Stomach smooth muscle (tissue), 2 donors: ENCODE results near the gene ECM1.

ENCODE experiments used
- H3K27ac ChIP-seq: one replicate; pipeline ENCODE4 v1.7.0; 2013; ENCODE audit warnings: mild to moderate bottlenecking, low read length, inconsistent platforms
- H3K27me3 ChIP-seq, 2 donors: one replicate each; pipeline ENCODE4 v1.7.0; 2013; ENCODE audit warnings: low read length in 2 of 2; ENCODE audit not compliant: insufficient read depth in 2 of 2, control insufficient read depth in 1 of 2
- H3K36me3 ChIP-seq, 2 donors: one replicate each; pipeline ENCODE4 v1.7.0; 2013; ENCODE audit warnings: low read length in 2 of 2; ENCODE audit not compliant: control insufficient read depth in 2 of 2, insufficient read depth in 2 of 2
- H3K4me1 ChIP-seq: one replicate; pipeline ENCODE4 v1.7.0; 2013; ENCODE audit warnings: low read length; ENCODE audit not compliant: control insufficient read depth, insufficient read depth
- H3K4me3 ChIP-seq, 2 donors: one replicate each; pipeline ENCODE4 v1.7.0; 2013; ENCODE audit warnings: low read length in 2 of 2
- H3K9ac ChIP-seq, 2 donors: one replicate each; pipeline ENCODE4 v1.7.0; 2013; ENCODE audit warnings: low read length in 2 of 2, mild to moderate bottlenecking in 1 of 2
- H3K9me3 ChIP-seq, 2 donors: one replicate each; pipeline ENCODE4 v1.7.0; 2013; ENCODE audit warnings: low read length in 2 of 2; ENCODE audit not compliant: control insufficient read depth in 2 of 2
- donor health status: healthy.
- donor health status: Pancreatic carcinoma.

The ECM1 gene

DNA sequence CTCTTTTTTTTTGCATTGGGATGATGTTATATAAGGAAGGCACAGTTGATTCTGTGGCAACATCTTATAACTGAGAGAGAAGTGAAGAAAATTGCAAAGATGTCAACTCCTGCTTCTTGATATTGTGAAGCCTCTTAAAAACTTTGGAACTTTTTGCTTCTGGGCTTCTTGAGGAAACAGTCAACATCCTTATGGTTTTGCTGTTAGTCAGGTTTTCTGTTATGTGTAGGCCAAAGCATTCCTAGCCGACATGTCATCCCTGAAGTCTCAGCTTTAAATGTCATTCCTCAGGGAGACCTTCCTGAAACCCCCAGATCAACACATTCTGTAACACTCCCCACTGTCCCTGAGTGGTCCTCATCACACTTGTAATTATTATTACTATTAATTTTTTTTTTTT is 20.3 kb downstream of the ECM1 start:
- Histone ChIP-seq H3K36me3 (no peaks in the 10 kb centered on the region), H3K4me1 (peaks cover 20% of the 10 kb centered on the region), H3K27ac (no peak overlapping the region), H3K9me3 (no peaks in the 10 kb centered on the region), H3K27me3 (no peaks in the 10 kb centered on the region), H3K4me3 (no peak overlapping the region), H3K9ac (no peak overlapping the region)

DNA sequence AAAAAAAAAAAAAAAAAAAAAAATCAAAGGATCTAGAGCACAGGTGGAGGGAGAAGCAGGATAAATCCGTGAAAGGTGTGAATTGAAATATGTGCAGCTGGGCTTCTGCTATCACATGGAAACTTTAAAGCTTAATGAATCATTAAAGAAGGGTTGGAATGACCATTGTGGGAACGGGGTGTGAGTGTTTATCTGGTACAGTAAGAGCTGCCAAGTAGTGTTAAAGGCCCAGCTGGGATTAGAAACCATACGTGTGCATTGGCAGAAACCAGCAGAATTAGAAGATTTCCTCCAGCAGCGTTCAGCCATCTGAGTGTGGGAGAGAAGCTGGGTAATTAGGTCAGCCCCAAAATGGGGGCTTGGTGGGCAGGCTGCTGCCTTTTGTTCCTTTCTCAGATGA is 21.1 kb downstream of the ECM1 start:
- H3K27ac ChIP-seq: no peak overlapping the region

DNA sequence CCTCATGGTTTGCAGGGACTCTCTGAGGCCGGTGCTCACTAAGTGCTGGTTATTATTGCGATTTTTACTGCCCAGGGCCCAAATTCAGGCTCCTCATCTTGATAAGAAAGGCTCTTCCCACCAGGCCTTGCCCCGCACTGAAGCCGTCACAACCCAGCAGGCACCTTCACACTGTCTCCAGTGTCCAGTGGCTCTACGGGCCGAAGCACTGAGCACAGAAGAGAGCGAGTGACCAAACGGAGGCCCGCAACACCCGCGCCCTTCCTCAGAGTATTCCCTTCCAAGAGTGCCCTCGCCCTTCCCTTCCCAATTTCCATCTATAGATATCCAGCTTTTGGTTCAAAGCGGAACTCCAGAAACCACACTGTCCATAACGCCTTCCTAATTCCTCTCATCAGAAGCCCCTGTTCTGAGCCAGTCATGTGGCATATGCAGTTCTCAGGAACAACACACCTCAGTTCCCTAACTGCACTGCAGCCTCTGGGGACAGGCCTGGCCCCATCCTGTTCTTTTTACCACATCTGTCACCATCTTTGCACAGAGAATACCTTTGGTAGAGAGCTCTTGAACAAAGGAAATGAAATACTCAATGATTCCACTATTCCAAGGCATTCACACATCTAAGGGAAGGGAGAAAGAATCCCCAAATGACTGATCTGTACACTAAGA is 22.7 kb downstream of the ECM1 start:
- Histone ChIP-seq H3K9me3 (no peaks in the 10 kb centered on the region), H3K4me1 (peaks cover 27% of the 10 kb centered on the region), H3K27me3 (no peaks in the 10 kb centered on the region), H3K9ac (no peak overlapping the region), H3K4me3 (no peak overlapping the region), H3K27ac (no peak overlapping the region), H3K36me3 (no peaks in the 10 kb centered on the region)

More for the DNA sequence above, 21.1 kb downstream of the ECM1 start:
- Histone ChIP-seq H3K27me3 (no peaks in the 10 kb centered on the region), H3K4me1 (peaks cover 24% of the 10 kb centered on the region), H3K36me3 (no peaks in the 10 kb centered on the region), H3K9ac (peak overlapping the region in 1 of 2 donors; percentile 15), H3K4me3 (no peak overlapping the region), H3K9me3 (no peaks in the 10 kb centered on the region)

DNA sequence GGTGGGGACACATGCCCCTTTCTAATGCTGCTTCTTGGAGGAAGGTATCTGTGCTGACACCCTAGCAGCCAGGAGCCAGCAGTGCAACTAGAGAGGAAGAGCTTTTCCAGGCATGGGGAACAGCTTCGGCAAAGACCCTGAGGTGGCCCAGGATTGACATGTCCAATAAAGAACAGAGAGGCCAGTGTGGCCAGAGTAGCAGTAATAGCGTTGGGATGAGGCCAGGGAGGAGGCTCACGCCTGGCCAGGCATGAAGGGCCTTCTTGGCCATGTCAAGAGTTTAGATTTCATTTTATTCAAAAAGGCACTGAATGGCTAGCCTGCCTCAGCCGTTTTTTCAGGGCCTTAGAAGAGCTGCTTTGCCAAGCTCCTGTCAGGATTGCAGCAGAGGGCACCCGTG is 25.0 kb downstream of the ECM1 start:
- Histone ChIP-seq H3K27me3 (no peaks in the 10 kb centered on the region), H3K36me3 (no peaks in the 10 kb centered on the region), H3K27ac (peak overlapping the region; percentile 88), H3K4me3 (peak overlapping the region in 1 of 2 donors; percentile 40), H3K4me1 (peaks cover 42% of the 10 kb centered on the region), H3K9me3 (no peaks in the 10 kb centered on the region), H3K9ac (peak overlapping the region; percentile 3 to 72)

DNA sequence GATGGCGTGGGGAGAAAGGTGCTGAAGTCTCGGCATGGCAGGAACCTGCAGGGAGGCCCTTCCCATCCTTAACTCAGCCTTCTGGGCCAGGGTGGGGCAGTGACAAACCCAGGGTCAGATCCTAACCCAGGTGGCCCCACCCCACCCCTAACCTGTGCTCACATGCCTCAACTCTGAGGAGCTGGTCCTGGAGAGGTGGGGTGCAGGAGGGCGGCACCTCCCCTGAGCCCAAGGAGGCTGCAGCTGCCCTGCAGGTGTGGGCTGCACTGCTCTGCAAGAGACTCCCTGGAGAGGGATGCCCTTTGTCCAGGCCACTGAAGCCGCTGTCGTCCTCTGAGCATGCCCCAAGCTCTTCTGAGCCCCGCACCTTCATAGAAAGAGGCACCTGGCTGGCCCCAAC is 26.1 kb downstream of the ECM1 start:
- Histone ChIP-seq H3K4me3 (no peak overlapping the region), H3K4me1 (peaks cover 45% of the 10 kb centered on the region), H3K9ac (peak overlapping the region in 1 of 2 donors; percentile 13), H3K36me3 (no peaks in the 10 kb centered on the region), H3K9me3 (no peaks in the 10 kb centered on the region), H3K27ac (peak overlapping the region; percentile 88), H3K27me3 (no peaks in the 10 kb centered on the region)

DNA sequence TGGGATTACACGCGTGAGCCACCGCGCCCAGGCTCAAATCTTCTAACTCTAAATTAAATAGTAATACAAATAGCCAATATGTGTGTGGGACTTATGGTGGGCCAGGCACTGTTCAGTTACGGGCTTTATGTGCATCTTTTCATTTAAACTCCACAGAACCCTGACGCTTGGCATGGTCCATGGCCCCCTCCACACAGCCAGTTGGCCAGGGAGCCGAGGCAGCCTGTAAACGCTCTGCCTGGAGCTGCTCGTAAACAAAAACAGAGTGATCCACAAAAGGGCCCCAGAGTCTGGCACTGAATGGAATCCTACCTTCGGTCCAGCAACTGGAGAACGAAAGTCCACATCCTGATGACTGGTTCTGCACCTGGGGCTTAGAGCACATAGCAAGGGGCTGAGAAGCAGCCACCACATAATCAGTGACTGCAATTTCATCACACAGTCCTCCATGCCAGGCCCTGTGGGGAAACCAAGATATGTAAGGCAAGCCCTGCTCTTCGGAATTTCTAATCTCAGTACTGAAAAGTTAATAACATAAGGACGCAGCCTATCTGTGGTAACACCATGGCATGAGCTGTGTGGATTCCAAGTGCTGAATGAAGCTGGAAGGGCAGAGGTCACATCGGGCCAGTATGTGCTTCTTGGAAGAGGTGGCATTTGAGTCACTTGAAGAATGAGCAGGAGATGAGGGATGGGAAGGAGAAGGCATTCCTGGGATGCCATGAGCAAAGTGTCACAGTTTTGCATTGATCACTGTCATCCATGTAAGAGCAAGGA is 27.8 kb downstream of the ECM1 start:
- Histone ChIP-seq H3K9me3 (no peaks in the 10 kb centered on the region), H3K4me3 (no peak overlapping the region), H3K36me3 (no peaks in the 10 kb centered on the region), H3K4me1 (peaks cover 41% of the 10 kb centered on the region), H3K9ac (no peak overlapping the region), H3K27me3 (no peaks in the 10 kb centered on the region), H3K27ac (peak overlapping the region; percentile 24)

DNA sequence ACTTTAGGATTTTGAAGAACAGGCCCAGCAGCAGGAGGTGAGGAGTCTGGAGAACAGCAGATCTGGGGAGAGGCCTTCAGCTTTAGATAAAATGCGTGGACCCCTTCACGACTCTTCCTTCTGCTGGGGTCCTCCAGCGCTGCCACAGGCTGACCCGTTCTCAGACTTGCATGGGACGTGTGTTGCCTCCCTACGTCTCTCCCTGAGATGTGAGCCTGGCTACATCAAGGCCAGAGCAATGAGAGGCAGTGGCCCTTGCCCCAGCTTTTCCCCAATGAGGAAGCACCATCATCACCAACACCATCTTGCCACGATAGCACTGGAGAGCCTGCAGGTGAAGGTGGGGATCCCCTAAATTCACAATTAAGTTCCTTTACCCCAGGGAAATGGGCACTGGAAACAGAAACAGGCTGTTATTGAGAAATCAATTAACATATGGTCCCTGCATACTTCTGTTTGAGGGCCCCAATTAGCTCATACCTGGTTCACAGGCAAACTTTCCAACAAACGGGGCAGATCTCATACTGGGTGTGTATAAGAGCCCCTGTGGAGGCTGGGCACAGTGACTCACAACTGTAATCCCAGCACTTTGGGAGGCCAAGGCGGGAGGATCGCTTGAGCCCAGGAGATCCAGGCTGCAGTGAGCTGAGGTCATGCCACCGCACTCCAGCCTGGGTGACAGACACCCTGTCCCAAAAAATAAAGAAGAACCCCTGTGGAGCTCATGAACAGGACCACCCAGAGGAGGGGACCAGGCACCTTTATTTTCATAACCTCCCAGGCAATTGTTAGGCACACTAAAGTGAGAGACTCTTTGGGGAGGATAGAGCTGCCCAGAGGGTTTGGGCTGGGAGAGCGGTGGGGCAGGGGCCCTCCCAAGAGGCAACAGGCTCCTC is 29.2 kb downstream of the ECM1 start:
- H3K27ac ChIP-seq: peak overlapping the region; percentile 53
- H3K9ac ChIP-seq: no peak overlapping the region
- no peaks in the 10 kb centered on the region for H3K36me3 ChIP-seq
- H3K9me3 ChIP-seq: no peaks in the 10 kb centered on the region
- H3K4me3 ChIP-seq: peak overlapping the region in 1 of 2 donors; percentile 3
- H3K4me1 ChIP-seq: peaks cover 40% of the 10 kb centered on the region
- no peaks in the 10 kb centered on the region for H3K27me3 ChIP-seq

DNA sequence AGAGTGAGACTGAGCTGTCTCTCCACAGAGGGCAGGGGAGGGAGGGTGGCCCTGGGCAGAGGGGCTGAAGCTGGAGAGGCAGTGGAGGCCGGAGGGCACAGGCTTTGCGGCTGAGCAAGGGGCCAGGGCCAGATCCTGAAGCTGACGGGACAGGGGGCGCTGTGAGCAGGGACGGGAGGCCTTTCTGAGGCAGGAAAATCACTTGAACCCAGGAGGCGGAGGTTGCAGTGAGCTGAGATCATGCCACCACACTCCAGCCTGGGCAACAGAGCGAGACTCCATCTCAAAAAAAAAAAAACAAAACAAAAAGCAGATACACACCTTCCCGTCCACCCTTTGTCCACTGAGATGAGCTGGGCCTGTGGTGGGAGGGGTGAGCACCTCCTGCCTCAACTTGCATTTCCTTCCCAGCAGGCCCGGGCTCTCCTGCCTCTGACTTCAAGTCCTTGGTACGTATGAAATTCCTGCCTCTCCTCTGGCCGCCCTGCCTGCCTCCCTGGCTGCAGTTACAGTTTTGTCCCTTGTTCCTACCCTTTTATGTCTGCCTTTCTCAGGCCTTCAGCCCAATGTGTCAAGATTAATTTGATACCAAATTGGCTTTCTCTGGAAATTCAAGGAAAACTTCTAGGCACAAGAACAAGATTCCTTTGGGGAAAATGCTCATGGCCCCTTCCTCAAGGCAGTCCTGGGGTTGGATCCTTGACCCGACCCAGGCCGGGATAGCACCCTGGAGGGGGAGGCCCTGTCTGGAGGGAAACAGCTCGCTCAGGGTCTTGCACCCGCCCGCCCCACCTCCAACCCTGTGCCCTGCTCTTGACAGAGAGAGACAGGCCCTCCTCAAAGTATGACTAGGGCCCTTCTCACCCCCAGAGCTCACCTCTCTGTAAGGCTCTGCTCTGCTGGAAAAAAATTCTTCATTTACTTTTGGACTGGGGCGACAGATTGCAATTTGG is 30.1 kb downstream of the ECM1 start:
- Histone ChIP-seq H3K36me3 (no peaks in the 10 kb centered on the region), H3K4me1 (peaks cover 30% of the 10 kb centered on the region), H3K4me3 (peak overlapping the region in 1 of 2 donors; percentile 8), H3K9me3 (no peaks in the 10 kb centered on the region), H3K9ac (peak overlapping the region; percentile 21 to 28), H3K27ac (peak overlapping the region; percentile 53), H3K27me3 (no peaks in the 10 kb centered on the region)

DNA sequence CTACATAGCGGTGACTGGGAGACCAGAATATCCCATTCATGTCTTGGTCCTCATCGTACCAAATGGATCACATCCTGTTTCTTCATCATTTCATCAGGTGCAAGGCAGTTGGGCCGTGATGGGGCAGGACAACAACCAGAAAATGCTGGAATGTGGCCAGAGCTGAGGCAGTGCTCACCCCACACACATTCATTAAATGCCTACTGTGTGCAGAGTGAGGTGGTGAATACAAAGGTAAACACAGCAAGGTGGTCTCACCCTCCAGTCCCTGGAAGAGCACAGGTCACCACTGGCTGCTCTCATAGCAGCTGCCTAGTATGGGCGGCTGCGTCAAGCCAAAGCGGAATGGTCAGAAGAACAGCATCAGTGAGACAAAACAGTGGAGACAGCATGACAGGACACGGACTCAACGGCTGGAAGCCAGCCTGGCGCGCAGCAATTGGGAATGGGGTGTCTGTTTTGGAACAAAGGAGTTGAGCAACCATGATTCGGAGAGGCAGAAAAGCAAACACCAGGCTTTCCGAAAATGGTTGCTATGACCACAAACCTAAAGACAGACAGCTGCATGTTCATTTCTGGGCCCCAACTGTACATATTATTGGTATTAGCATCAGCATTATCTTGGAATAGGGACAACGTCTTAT is 35.7 kb downstream of the ECM1 start:
- no peaks in the 10 kb centered on the region for H3K36me3 ChIP-seq
- H3K9ac ChIP-seq: no peak overlapping the region
- peak overlapping the region in 1 of 2 donors; percentile 44 for H3K4me3 ChIP-seq
- H3K4me1 ChIP-seq: peaks cover 4% of the 10 kb centered on the region
- peak overlapping the region; percentile 55 for H3K27ac ChIP-seq
- H3K27me3 ChIP-seq: no peaks in the 10 kb centered on the region
- no peaks in the 10 kb centered on the region for H3K9me3 ChIP-seq
